Pancreas (tissue), 10 donors: ENCODE results near the gene GPHB5. TPM values are rescaled to one million over a fixed set of nuclear protein-coding genes. Genes with fewer than 3 reads are reported as not detected.

ENCODE experiments used
- ATAC-seq, 4 donors: fragments of 200-7000 bp; cut with Tn5 transposase; one replicate each; pipeline versions ENCODE4 v1.8.0 to v1.9.1; 2020; ENCODE audit warnings: mild to moderate bottlenecking in 4 of 4, moderate library complexity in 4 of 4
- DNase-seq, 6 donors: peaks; one replicate each; pipeline ENCODE4 v3.0.0-alpha.2; 2020
- FAIRE-seq: peaks from 2 replicates; lab custom pipeline; 2012; peaks lifted over from hg19 to GRCh38; lab: Jason Lieb, UNC
- H3K27ac ChIP-seq, 4 donors: fragments of 200-600 bp; sonication (generic); 1 replicate in 3 of 4; 2 replicates in 1 of 4; pipeline versions ENCODE4 v1.5.0 to v1.8.0; 2020
- H3K27me3 ChIP-seq, 4 donors: fragments of 200-600 bp; one replicate each; pipeline ENCODE4 v1.8.0; 2021
- H3K36me3 ChIP-seq, 3 donors: fragments of 200-600 bp; sonication (generic) in 1 of 3; one replicate each; pipeline versions ENCODE4 v1.5.0 to v1.8.0; 2020 to 2021
- H3K4me1 ChIP-seq, 3 donors: fragments of 200-600 bp; one replicate each; pipeline ENCODE4 v1.8.0; 2021
- H3K4me3 ChIP-seq, 4 donors: fragments of 200-600 bp; sonication (generic) in 2 of 4; one replicate each; pipeline versions ENCODE4 v1.5.0 to v1.8.0; 2020 to 2021
- H3K9me3 ChIP-seq, 4 donors: fragments of 200-600 bp; one replicate each; pipeline ENCODE4 v1.8.0; 2021
- WGBS, 2 donors: extraction: QIAGEN DNeasy Blood & Tissue Kit; methylation state at CpG; one replicate each; pipeline ENCODE4 v1.1.7; 2013; 5-methylcytosine and 5-hydroxymethylcytosine counted together
- intact Hi-C, 3 donors: fragments of 100-400 bp; cut with DNase I; formaldehyde crosslinking; loops; one replicate each; pipeline versions ENCODE4 v1.11.1 to v1.14.2; 2022
- polyA plus RNA-seq, 2 donors: library from polyadenylated mRNA; stranded (reverse); fragments of 200-250 nt; gene quantifications; one replicate each; pipeline ENCODE4 v1.2.3, GENCODE V29; 2013
- total RNA-seq, 6 donors: library from RNA; stranded (reverse); fragmentation: NEBNext Ultra II Directional in 4 of 6; extraction: Animal tissue kit (Norgen Biotek cat#: 25700) in 4 of 6; gene quantifications; one replicate each; pipeline versions ENCODE4 v1.2.1 to v1.2.4, GENCODE V29; 2021 to 2023
- TF ChIP-seq, protein P1 (sequence below), 4 donors: fragments of 200-600 bp; sonication (generic) in 3 of 4; IDR thresholded peaks; one replicate each; pipeline versions ENCODE4 v1.5.0 to v1.8.0; 2021; ENCODE audit warnings: antibody characterized with exemption in 4 of 4
- donor health status: healthy with polysubstance abuse.
- donor health status: DM: no; HTN: no; CAD: no; lungs with moderate emphysema.
- donor health status: DM: no; HTN: no; CAD: no.
- donor health status: control.
- donor health status: control.
- donor health status: Bipolar disorder and iron deficiency.
- donor health status: DM: yes; HTN: yes; CAD: no.
- donor health status: DM: no; HTN: no; CAD: no.
- donor health status: DM: no; HTN: no; CAD: no.
- donor health status: DM: yes; HTN: yes; CAD: no.

GPHB5 gene
- total and polyA plus RNA-seq, 8 donors: not detected

DNA sequence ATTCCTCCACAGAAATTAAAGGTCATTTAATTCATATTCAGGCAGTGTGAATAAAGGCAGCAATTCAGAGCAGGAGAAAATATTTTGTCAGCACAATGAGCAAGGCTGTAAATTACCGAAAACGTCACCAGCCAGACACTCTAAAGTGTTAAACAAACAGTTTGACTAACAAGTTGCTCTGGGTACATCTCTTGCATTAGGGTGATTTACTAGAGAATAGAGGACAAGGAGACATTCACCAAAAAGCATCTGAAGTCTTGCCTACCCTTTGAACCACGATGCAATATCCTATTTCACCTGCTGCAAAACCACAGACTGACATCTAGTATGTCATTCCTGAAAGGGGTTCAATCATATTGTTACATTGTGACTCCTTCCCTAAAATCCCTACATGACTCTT is 27.1 kb upstream of the GPHB5 start:
- no peak for FAIRE-seq
- 43 to 48% methylated on average over 3 of the region's 3 CpGs for WGBS, 2 donors

DNA sequence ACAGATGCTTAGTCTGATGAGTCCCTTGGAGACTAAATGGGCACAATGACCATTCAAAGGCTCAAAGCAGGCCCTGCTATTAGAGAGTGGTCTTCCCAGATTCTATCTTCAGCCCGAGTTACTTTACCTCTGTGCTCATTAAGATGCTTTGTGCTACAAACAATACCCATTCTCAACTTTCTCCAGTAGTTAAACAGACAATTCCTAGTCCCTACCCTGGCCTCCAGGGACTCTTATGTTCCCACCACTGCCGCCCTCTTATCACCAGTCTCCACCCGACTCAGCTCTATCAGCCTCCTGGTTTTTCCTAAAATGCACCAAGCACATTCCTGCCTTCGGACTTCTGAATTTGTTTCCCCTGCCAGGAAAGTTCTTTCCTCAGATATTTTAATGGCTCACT is 25.6 kb upstream of the GPHB5 start:
- H3K9me3 ChIP-seq: no peaks in the 10 kb centered on the region
- WGBS, 2 donors: 52 to 57% methylated on average over 4 of the region's 4 CpGs
- no peaks in the 10 kb centered on the region for H3K4me1 ChIP-seq
- ATAC-seq (no peak), FAIRE-seq (no peak), DNase-seq (no peak)
- H3K27me3 ChIP-seq: no peaks in the 10 kb centered on the region
- TF ChIP-seq, protein P1, sequence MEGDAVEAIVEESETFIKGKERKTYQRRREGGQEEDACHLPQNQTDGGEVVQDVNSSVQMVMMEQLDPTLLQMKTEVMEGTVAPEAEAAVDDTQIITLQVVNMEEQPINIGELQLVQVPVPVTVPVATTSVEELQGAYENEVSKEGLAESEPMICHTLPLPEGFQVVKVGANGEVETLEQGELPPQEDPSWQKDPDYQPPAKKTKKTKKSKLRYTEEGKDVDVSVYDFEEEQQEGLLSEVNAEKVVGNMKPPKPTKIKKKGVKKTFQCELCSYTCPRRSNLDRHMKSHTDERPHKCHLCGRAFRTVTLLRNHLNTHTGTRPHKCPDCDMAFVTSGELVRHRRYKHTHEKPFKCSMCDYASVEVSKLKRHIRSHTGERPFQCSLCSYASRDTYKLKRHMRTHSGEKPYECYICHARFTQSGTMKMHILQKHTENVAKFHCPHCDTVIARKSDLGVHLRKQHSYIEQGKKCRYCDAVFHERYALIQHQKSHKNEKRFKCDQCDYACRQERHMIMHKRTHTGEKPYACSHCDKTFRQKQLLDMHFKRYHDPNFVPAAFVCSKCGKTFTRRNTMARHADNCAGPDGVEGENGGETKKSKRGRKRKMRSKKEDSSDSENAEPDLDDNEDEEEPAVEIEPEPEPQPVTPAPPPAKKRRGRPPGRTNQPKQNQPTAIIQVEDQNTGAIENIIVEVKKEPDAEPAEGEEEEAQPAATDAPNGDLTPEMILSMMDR (IDR thresholded peaks at IDR 0.05): no peak
- no peaks in the 10 kb centered on the region for H3K36me3 ChIP-seq
- intact Hi-C loops: no loop called here
- no peak overlapping the region for H3K27ac ChIP-seq
- H3K4me3 ChIP-seq: no peak overlapping the region

More for the DNA sequence above, 27.1 kb upstream of the GPHB5 start:
- DNase-seq (no peak), ATAC-seq (peak in 2 of 4 donors; percentile 30 to 56)
- TF ChIP-seq, protein P1 (IDR thresholded peaks at IDR 0.05): no peak
- no peak overlapping the region for H3K4me3 ChIP-seq
- H3K27me3 ChIP-seq: no peaks in the 10 kb centered on the region
- H3K9me3 ChIP-seq: no peaks in the 10 kb centered on the region
- no peaks in the 10 kb centered on the region for H3K4me1 ChIP-seq
- H3K27ac ChIP-seq: no peak overlapping the region
- no peaks in the 10 kb centered on the region for H3K36me3 ChIP-seq
- intact Hi-C loops: no loop called here

DNA sequence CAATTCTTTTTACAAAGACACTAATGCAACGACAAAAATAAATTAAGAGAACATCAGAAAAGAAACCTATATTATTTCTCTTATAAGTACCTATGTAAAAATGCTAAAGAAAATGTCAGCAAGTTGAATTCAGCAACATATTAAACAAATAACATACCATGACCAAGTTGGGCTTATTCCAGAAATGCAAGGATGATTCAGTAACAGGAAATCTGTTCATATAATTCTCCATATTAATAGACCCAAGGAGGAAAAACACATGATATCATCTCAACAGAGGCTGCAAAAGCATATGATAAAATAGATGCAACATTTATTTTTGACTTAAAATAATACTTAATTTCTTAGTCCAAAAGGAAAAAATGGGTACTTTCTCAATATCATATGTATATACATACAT is 25.1 kb upstream of the GPHB5 start:
- WGBS, 2 donors: 85 to 93% methylated on average over 1 of the region's 1 CpG
- Histone ChIP-seq H3K27me3 (no peaks in the 10 kb centered on the region), H3K9me3 (no peaks in the 10 kb centered on the region), H3K4me1 (no peaks in the 10 kb centered on the region), H3K27ac (no peak overlapping the region), H3K36me3 (no peaks in the 10 kb centered on the region), H3K4me3 (no peak overlapping the region)
- DNase-seq: no peak
- FAIRE-seq: no peak
- no peak for ATAC-seq
- intact Hi-C loops: no loop called here
- TF ChIP-seq, protein P1 (IDR thresholded peaks at IDR 0.05): no peak

DNA sequence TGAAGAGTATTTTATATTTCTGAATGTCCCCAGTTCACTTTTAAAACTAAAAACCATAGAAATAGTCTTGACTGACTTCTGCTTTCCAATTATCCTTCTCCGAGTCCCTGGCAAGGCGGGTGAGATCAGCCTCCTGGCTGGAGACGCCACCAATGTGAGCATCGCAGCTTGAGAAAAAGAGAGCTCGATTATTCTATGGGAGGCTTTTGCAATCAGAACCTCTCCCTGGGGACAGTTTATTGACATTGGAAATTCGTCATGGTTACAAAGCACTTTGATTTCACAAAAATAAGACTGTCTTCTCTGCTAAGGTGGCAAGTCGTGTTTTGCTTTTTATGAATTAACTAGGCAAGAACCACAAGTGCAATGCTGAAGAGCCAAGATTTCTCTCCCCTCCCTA is 23.6 kb upstream of the GPHB5 start:
- Histone ChIP-seq H3K27me3 (no peaks in the 10 kb centered on the region), H3K36me3 (no peaks in the 10 kb centered on the region), H3K9me3 (no peaks in the 10 kb centered on the region), H3K27ac (no peak overlapping the region), H3K4me1 (no peaks in the 10 kb centered on the region), H3K4me3 (no peak overlapping the region)
- intact Hi-C loops: no loop called here
- ATAC-seq (peak in 1 of 4 donors; percentile 27), FAIRE-seq (no peak), DNase-seq (no peak)
- TF ChIP-seq, protein P1 (IDR thresholded peaks at IDR 0.05): no peak
- 53 to 55% methylated on average over 7 of the region's 7 CpGs for WGBS, 2 donors

DNA sequence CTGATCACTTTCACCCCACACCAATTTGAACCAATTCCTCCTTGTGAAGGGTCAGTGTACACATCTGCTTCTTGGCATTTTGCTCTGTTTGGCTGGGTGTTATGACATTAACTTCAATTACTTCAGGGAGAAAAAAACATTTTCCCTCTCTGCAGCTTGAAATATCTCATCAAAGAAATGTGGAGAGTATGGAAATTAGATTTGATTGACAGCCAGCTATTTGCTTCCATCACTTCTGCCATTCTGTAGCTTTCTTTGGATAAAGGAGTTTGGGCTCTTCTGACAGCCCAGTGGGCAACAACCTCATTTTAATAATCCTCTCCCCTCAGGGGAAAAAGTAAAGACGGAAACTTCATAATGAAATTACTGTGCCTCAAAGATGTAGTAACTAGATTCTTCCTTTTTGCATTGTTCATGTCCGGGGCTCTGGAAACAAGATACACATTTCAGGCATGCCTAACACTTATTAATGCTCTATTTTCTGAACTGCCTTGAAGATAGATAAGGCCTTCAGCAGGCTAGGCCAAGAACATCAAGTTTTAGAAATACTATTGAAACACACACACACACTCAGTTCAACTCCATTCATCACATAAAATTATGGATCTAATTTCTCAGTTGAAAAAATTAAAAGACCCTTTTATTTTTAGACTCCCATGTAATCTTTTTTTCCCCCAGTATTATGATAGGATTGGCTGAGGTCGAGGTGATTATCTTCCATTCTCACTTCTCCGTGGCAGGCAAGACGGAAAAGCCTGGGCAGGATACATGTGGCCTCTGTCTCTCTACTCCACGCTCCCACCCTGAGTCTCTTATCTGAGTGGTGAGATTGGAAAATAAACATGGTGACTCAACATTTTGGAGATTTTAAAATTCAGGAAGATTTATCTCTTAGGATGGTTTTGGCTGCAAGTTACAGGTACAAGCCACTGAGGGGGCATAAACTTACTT is 10.3 kb upstream of the GPHB5 start:
- H3K4me1 ChIP-seq: no peaks in the 10 kb centered on the region
- FAIRE-seq (no peak), DNase-seq (no peak), ATAC-seq (no peak)
- H3K27me3 ChIP-seq: no peaks in the 10 kb centered on the region
- H3K4me3 ChIP-seq: no peak overlapping the region
- WGBS, 2 donors: 64 to 67% methylated on average over 6 of the region's 6 CpGs
- intact Hi-C loops: no loop called here
- no peaks in the 10 kb centered on the region for H3K9me3 ChIP-seq
- no peaks in the 10 kb centered on the region for H3K36me3 ChIP-seq
- no peak overlapping the region for H3K27ac ChIP-seq
- TF ChIP-seq, protein P1 (IDR thresholded peaks at IDR 0.05): no peak
